GM18502 (cell line): ENCODE data around the gene POU6F2.

Source experiments
- ATAC-seq: cut with Tn5 transposase; IDR thresholded peaks from one replicate; pipeline ENCODE4 v1.9.1; 2021; ENCODE audit warnings: mild to moderate bottlenecking; ENCODE audit not compliant: unreplicated experiment, poor library complexity

Gene POU6F2

DNA sequence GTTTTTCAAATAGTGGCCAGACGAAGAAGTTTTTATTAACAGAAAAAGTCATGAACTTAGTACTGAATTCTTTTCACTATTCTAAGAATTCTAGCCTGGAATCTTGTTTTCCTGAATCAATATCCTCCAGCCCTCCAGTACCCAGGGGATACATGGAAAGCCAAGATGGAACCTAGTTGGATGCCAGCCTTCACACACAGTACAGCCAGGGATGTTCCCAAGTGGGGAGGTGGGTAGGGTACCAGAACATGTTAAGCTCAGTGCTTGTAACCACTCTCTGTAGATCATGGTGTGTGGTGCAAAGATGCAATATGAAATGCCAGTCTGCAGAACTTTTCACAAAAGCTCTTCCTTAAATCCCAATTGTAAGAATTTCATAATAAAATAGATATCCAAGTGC, 128.0 kb downstream of the POU6F2 start:
- no peak for ATAC-seq

DNA sequence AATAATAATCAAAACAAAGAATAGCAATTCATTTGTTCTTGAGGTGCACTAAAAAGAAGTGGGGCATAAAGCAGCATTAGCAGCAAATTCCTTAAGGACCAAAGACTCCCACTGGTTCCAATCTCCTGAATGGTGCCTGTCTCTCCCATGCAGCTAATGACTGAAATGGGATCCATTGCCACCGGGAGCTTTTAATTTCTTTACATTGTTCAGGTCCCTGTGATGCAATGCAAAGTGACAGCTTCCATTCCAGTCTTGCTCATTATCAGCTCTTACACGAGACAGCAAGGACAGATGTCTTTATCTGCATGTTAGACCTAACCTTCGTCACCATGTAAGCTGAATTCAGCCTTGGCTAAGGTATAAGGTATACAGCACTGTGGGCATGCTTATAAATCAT, 148.1 kb downstream of the POU6F2 start:
- ATAC-seq: no peak

DNA sequence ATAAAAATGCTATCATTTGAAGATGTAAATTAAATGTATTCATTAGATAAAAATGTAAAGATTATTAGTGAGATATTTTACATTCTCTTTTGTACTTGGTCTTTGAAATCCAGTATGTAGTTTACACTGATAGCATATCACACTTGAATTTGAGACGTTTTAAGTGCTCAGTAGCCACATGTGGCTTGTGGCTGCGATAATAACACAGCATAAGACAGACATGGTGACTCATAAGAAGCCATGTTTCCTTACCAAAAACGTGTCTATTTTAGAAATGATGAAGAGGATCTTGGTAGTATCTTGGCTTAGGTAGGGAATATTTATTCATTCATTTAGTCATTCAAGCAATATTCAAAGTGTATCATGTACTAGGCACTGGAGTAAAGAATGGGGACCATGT, 149.3 kb downstream of the POU6F2 start:
- ATAC-seq: no peak

DNA sequence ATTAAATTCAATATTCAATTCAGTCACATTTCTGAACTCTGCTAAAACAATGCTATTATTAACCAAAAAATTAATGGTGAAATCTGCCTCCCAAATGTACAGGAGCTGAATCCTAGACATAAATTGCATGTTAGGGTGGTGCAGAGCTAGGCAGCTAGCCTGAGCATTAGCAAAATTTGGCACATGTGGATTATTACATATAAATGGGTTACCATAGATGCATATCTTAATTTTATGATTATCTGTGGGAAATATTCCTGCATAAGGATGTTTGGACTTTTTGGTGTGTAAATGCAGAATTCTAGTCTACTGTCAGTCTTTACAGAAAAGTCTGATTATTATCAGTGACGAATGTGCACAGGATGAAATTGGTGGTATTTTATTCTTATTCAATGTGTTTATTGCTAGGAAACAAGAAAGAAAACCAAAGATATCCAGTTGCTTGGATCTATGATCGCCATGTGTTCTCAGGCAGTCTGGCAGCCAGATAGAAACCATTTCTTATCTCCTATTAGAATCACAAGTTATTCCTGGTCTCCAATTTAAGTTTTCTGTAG, 150.7 kb downstream of the POU6F2 start:
- no peak for ATAC-seq

DNA sequence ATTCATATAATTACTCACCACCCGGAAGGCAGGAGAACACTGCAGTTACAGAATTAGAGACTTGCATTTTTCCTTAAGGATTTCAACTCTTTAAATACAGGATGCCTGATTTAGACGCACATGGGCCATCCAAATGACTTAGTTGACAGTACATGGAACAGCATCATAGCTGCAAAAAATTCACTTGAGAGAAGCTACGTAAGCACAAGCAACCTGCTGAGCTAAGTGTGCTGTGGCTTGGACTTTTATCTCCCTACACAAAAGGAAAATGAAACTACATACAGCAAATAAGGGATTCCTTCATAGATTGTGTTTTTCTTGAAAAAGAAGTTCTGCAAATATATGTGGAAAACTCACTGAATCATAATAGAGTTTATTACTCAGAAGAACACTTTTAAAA, 152.6 kb downstream of the POU6F2 start:
- no peak for ATAC-seq

DNA sequence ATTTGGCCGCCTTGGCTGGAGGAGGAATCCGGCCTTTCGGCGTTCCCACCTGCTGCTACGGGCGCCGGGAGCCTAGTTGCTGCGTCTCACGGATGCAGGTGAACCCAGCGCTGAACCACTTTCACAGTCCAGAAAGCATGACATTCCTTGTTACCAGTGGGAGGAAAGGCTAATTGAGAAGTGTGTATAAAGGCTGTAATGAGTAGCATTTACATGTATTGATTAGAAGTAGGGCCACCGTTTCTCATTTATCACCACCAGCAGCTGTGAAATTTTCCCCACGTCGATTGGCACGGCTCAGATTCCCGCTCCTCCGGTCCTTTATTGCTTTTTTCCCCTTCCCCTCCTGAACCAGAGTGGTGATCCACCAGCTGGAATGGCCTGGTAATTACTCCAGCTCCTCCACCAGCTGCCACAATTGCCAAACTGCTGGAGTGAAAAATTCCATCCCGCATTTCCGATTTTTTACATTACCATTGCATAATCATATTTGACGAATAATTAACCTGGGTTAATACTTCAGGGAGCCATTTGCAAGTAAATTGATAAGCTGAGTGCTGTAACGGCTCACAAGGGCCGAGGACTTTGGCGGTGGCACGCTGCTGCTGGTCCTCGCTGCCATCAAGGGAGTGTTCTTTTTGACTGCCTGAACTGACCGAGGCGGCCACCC, 153.3 kb downstream of the POU6F2 start:
- no peak for ATAC-seq

DNA sequence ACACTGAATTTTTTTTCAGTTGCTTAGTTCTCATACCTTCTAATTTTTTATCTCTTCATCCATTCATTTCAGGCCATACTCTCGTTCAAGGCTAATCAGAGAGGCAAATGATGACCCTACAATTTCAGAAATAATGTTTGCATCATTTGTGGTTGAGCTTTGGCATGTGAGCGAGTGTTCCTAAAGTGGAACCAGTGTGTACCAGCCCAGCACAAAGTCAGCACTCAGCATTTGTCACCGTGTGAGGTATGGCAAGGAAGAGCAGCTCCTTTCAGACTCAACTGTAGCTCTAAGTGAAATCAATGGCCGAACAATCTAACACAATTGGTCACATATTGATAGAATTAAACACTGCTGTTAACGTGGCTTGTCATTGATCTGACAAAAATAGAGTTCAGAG, 154.6 kb downstream of the POU6F2 start:
- no peak for ATAC-seq

DNA sequence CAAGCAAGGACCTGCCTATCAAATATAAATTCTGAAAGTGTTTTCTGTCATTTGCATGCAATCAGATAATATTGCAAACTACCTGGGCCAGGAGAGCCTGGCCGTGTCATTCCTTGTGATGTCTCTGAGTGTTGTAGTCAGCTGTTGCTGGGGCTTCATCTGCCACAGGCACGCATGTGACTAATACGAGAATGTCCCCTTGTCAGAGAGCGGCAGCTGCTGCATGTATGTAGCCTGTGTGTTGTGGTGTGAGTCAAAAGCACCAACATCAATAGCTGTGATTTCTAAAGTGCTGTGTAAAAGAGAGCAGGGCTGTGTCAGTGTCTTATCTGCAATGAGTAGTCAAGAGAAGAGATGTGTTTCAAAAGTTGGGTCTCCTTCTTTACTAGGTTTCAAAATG, 155.4 kb downstream of the POU6F2 start:
- ATAC-seq: no peak

DNA sequence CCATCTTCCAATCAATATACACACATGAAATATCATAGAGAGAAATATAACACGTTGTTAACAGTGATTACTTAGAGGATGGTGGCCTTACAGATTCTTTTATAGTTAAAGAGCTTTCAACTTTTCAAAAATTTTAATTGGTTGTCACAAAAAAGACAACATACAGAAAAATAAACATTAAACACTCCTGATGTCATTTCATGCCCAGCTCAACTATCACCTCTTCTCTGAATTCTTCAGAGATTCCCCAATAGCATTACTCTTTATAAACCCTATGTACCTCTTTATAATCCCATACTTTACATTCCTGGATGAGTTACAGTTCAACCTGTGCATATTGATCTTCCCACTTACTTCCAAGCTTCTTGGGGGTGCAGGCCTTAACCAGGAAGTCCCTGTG, 159.8 kb downstream of the POU6F2 start:
- no peak for ATAC-seq

DNA sequence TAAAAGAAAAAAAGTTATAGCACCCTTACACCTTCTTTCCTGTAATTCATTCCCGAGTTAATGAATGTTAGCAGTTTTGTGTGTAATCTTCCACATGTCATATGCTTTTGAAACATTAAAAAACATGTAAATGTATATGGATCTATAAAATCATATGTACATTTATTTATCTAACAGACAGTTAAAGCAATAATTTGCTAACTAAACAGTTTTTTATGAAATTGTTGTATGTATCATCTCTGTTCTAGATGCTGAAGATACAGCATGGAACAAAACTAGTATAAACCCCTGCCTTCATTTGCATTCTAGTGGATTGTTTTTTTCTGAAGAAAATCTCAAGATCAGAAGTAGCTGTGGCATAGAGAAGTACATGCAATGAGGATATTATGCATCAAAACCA, 165.0 kb downstream of the POU6F2 start:
- no peak for ATAC-seq

DNA sequence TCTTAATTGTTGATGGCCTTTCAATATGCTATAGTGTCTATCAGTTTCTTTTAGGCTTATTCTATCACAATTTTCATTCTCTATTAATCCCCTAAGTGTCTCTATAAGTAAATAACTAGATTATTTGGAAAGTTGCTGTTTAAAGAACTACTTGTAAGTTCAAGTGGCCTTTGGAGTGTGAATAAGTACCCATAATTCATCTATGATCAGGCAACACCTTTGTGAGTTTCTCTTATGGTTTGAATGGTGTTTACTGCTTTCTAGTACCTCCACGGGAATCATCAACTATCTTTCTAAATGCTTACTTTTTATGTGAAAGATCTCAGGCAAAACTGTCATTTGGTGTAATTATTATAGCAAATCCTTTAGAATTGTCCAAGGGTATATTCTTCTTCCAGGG, 166.7 kb downstream of the POU6F2 start:
- no peak for ATAC-seq

DNA sequence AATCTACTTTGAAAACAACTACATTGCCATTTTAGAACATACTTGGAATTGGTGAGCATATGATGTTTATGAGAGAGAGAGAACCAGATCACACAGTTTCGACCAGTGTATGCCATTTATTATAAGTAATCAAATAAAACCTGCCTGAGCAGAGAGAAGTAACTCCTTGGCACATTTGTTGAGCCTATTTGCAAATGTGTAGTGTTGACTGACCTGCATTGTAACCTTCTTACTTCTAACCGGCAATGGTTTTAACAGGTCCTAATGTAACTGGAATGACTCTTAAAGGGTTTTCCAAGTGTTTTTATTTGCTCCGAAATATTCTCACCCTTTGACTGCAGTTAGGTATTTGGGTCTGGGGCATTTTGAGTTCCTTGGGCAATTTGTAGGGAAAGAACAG, 167.6 kb downstream of the POU6F2 start:
- ATAC-seq: no peak

DNA sequence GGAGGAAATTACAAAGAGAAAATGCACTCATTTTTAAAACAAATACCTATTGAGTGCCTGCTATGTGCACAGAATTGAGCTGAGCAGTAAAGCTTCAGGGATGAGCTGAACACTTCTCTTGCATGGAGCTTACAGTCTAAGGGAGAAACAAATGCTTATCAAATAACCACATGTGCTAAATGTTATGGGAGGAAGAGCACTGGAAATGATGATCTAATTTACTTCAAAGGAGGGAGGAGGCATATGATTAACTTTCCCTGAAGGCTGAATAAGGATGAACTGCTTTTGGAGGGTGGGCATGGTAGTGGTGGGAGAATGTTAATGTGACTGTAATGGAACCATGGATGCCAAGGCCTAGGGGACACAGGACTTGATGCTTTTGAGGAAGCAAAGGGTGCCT, 168.2 kb downstream of the POU6F2 start:
- ATAC-seq: no peak

DNA sequence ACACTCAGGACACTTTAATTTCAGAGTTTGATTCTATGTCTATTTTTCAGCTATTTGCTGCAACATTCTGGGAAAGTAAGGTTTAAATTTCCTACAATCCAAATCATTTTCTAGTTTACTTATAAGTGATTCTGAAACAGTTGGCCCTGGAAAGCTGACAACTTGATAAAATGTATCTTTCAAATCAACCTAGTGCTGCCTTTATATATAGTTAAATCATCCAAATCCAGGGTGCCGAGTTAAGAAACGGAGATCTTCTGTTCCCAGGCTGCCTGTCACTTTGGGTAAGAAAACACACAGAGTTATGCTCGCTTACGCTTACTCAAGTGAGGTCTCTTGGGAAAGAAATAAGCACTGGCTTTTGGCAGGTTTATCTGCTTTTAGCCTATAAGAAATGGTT, 175.0 kb downstream of the POU6F2 start:
- no peak for ATAC-seq

DNA sequence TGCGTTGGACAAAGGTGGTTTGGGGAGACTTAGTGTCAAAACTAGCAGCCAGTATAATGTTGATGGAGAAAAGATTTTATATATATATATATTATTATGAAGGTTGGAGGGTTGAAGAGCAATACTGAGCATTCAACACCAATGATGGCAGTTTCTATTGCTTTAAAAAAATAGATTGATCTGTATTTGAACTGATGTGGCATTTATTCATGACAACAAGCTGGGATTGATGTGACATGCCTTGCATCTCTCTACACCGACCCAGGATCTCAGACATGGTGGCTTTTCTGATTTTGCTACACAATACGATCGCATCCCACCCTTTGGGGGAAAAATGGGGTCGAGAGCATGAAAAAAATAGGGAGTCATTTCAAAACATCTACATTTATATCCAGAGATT, 175.4 kb downstream of the POU6F2 start:
- ATAC-seq: no peak

DNA sequence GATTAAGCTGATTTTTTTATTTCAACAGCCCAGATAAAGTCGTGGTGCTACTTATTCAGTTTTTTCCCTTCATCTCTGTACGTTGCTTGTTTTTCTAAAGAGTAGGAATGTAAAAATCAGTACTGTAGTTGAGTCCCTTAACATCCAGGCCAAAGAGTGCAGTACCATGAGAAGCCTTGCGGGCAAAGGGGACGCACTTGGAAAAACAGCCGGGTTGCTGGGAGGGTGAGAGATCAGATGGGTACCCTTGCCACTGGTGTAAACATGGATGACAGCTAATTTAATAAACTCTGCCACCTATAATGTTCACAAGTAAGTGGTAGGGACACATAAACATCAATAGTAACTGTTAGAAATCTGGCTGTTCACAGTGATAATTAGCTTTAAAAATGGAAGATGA, 175.9 kb downstream of the POU6F2 start:
- ATAC-seq: no peak

DNA sequence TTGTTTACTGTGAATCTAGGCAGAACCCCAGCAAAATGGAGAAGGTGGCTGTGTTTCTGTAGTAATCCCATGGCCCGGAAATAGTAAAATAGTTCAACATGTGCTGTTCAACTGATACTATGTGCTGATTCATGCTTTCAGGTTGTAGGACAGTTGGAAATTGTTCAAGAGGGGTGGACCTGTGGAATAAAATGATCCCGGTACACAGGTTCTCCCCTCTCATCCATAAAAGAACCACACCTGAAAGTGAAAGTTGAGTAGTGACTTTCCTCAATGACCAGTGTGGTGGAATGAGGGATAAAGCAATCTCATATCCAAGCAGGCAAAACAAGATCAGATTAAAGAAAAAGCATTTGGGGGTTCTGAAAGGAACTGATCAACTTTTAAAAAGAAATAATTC, 177.1 kb downstream of the POU6F2 start:
- ATAC-seq: no peak

DNA sequence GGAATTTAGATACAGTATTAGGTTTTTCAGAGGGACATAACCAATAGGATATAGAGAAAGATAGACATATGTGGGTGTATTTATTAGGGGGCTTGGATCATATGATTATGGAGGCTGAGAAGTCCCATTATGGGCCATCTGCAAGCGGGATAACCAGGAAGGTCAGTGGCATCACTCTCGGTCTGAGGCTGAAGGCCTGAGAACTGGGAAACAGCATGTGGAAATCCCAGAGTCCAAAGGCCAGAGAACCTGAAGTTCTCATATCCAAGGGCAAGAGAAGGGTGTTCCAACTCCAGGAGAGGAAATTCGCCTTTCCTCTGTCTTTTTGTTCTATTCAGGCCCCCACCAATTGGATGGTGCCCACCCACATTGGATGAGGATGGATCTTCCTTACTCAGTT, 180.7 kb downstream of the POU6F2 start:
- ATAC-seq: no peak

DNA sequence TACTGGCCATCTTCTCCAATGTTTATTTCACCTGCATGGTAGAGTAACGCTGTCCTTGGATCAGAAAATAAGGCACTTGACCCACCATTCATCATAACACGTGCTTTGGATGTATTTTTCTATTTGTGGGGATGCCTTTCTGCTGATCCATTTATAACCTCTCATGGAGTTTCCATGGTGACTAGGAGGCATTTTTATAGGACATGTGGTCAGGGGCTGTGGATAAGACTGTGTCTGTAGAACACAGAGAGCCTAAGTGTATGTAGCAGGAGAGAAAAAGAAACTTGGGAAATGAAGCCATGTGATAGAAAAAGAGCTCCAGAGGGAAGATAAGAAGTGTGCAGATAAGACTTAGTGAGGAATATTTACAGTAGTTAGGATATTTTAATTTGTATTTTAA, 184.2 kb downstream of the POU6F2 start:
- no peak for ATAC-seq

DNA sequence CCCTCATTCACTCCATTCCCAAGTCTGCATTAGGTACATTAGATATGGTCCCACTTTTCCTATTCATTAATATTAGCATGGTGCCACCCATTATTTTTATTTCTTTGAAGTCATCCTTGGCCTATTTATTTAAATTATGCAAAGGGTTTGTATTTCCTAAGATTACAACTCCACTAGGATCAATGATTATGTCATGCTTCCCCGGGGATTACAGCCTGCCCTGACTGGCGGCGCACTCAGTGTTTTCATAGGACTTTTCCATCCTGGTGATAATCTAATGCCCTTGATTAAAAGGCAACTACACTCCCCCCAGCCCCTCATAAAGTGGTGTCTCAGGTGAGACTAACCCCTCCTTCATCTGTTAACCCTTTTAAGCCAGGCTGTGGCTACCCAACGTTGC, 187.2 kb downstream of the POU6F2 start:
- no peak for ATAC-seq

DNA sequence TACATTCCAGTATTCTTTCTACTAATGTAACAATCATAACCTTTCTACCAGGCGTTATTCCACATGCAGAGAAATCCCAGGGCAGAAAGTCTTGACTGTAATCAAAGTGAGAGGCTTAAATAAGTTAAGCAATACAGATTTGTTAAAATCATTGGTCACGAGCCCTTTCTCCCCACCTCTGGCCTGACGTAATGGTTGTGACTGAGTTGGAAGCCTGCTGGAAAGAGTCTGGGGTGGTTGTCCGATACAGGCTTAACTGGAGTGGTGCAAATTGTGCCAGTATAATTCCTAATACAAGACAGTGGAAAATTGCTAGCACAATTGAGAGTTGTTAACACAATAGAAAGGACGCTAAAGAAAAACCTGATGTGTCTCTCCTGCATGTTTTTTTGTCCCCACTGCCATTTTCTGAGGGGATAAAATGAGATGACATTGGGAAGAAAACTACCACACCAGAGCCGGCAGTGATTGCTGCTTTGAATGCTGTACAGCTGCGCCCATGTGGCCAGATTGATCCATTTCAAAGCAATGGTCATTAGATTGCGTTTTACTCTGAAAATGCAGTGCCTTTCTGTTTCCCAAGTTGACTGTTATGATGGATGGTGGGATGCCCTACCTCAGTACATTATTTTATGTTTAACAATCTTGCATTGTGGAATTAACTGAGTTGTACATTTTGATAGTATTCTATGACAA, 190.8 kb downstream of the POU6F2 start:
- no peak for ATAC-seq

DNA sequence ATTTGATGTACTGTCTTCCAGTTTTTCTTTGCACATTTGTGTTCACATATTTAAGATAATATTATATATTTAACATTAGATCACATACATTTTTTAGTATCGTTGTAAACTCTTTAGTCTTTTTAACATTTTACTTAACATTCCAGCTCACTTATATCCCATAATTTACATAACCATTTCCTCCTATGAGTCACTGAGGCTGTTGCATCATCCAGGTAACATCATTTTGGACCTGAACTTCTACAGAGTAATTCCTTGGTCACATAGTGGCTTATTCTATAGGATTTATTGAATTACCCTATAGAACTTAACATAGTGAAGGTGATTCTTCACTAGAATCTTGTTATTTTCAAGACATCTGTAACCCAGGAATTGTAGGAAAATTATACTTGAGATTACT, 194.4 kb downstream of the POU6F2 start:
- ATAC-seq: no peak
